Activated effector memory CD4-positive, alpha-beta T cell treated with anti-CD3 and anti-CD28 coated beads, Interleukin-2, amount 50 U/mL, for 16 hours (primary cell): ENCODE measurements around the gene NKIRAS2.
A peak's percentile ranks its signal among the peaks of the same experiment; 100 is the strongest.

Source experiments
- DNase-seq: peaks from one replicate; pipeline ENCODE4 v3.0.0-alpha.2; 2020

The NKIRAS2 gene

DNA sequence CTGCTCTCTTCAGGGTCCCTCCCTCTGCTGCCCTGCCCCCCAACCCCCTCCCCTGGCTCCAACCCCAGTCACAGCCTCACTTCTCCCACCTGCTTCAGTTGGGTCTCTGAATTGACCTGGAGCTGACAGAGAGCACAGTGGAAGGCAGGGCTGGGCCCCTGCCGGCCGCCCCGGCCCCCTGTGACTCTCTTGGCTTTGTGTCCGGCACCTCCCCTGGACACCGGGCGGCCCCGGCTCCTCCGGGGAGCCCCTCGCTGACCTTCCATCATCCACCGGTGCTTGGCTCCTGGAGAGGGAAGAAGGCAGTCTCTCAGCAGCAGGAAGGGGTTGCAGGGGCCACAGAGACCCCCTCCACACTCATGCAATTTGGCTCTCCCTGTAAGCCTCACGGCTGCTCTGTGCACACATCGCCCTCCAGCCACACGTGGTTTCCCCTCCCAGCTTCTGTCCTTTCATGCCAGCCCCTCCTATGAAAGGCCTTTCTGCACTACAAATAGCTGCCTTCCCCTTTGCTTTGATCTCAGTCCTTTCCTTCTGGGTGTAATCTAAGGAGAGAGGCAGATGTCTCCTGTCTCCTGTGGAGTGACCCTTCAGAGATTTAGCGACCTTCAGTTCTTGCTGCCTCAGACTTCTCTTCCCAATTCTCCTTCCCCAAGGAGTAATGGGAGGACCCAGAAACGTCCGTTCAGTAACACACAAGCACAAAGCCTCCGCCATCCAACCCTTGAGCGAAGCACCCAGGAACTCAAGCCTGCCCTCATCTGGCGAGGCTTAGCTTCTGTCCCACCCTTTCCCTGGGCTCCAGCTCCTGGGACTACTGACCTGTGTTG is 8.3 kb downstream of the NKIRAS2 start:
- DNase-seq: no peak

DNA sequence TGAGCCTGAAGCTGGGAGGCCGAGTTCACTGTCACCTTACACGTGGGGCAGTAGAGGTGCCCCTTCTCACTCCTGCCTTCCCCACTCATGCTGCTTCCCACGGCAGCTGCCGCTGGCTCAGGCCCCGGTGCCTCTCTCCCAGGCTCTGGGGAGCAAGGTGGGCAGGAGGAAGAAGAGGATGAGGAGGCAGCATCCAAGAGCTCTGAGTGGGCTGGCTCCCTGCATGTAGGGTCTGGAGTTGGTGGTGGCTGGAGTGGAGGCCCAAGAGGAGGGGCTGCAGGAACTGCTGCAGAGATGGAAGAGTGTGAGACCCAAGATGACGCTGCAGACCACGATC is 8.9 kb downstream of the NKIRAS2 start:
- no peak for DNase-seq

DNA sequence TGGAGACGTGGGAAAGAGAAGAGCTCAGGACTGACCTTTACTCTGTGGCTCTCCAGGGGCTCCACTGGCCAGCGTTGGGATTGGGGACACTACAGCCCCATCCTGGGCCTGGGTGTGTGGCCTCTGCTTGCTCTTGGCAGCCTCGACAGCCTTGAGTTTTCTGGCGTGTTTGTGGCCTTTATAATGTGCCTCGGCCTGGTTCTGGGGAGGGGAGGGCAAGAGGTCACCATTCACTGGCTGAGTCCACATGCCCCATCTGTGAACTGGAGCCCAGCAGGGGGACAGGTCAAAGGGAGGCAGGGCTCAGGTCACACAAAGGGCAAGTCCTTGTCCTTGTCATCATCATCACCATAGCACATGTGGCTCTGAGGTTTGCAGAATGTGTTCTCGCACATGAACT is 11.7 kb downstream of the NKIRAS2 start:
- no peak for DNase-seq

DNA sequence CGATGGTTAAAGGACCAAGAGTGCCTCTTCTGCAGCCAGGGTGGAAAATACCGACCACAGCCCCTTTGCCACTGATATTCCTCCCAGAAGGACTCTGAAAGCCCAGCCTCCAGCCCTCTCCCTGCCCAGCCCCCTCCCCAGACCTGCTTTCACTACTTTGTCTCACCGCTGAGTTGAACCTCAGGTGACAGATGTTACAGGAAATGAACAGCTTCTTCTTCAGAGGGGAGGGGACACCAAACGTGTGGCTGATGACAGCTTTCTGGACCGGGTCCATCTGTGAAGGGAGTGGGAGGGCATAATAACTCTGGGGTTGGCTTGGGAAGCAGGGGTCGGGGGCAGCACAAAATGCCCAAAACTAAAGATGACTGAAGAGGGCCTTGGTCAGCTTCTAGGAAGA is 14.2 kb downstream of the NKIRAS2 start:
- DNase-seq: no peak

DNA sequence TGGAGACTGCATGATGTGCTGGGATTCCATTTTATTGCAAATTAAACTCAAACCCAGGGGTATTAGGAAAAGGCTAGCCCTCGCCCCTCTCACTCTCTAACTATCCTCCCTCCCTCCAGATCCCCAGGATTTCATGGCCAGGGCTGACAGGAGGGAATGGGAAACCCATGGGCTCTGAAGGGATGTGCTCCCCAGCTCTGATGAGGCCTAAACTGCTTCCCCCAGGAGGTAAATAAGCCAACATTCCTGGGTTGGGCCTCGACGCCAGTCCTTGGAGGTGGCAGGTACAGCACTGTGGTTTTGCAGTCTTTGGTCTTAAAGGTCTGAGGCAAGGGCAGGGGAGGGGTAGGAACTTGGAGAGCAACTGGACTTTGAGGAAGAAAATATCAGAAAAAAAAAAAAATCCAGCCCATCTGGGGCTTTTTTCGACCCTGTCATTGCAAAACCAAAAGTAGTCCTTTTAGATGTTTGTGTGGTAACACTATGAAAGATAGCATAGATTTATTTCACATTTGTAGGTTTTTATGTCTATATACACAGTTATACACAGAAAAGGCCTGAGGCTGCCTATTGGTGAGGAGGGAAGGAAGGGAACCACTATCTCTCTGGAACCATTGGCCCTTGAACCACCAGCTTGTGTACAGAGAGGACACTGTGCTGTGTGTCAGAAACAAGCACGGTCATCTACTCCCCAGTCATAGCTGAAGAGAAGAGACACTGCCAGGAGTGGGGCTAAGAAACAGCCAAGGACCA is 18.5 kb downstream of the NKIRAS2 start:
- no peak for DNase-seq

DNA sequence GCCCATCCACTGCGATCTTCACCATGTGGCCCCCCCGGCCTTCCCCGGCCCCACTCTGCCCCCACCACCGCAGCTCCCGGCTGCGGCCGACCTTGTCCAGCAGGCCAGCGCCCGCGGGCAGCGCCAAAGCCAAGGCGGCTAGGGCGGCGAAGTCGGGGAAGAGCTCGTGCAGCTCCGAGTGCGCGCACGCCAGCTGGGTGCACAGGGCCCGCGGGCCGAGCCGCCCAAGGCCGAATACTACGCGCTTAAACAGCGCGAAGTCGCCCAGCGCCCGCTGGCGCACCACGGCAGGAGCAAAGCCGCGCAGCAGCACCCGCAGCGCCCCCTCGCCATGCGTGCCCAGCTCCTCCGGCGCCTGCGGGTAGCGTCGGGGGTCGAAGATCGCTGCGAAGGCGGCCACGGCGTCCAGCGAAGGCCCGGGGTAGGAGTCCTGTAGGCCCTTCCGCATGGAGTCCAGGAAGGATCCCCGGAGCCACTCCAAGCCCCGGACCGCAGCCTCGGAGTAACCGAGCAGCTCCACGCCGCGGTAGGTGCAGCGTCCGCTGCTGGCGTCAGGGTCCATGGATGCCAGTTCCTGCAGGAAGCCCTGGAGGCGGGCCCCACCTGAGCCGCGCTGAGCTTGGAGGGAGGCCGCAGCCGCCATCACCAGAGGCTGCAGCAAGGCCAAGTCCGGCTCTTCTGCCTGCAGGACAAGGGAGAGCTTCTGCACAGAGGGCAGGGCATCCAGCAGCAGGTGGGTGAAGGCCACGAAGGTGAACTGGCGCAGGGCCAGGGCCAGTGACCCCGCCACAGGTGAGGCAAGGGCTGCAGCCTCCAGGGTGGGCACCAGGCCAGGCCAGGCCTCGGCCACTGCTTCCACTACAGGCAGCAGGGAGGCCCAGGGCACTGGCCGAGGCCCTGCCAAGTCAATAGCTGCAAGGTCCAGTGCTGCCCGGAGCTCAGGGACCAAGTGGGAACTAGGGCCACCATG is 20.2 kb downstream of the NKIRAS2 start:
- DNase-seq: no peak

DNA sequence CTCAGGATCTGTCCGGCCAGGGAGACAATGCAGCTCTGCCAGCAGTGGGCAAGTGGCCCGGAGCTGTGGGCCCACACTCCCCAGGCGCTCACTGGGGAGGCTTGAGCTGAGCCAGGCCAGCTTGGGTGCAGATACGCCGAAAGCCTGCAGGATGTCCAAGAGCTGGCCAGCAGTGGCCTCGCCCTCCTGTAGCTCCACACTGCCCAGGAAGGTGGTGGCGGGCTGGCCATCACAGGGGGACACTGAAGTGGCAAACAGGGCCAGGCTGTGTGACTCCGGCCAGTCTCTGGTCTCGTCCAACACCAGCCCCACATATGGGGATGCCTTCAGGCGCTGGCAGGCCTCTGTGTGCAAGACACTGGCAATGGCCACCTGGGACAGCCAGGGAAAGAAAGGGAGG is 20.9 kb downstream of the NKIRAS2 start:
- no peak for DNase-seq

DNA sequence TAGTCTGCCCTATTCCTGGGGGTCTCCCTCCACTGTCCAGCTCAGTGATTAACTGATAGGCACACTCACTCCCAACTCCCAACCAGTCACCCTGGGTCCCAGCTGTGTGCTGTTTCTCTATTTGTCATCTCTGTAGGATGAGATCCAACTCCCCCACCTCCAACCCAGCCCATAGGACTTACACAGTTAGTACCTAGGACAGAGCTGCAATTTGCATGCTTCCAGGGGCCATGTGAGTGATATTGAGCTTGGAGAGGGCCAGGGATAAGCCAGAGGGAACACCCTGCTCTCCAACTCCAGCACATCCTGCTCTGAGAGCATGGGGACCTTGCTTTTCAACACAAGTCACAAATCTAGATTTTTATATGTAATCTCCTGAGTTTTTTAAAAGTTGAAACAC is 21.7 kb downstream of the NKIRAS2 start:
- DNase-seq: no peak

DNA sequence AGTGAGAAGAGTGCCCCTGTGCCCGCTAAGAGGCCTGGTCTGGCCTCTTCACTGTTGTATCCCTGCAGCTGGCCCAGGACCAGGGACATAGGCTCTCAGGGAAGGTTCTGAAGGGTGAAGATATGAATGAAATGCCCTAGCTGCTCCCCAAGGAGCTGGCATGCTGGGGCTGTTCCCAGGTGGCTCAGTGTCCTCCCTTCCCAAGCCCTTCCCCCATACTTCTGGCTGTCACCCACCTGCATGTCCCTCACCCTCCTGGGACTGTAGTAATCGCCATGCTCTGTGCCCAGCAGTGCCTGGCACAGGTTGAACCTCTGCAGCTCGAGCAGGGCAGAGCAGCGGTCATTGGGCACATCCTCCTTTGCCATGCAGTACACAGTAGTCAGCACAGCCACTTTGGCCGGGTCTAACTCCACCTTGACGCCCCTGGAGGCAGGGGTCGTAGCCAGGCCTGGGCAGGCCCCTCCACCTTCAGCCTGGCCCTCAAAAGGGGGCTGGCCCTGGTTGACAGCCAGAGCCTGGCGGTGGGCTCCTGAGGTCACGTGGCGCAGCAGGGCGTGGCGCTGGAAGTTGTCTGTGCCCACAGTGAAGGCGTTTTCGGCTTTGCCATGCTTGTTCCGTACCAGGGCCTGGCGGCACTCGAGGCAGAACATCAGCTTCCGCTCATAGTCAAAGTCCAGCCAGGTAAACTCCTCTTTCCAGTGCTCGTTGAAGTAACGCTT is 22.9 kb downstream of the NKIRAS2 start:
- DNase-seq: no peak

DNA sequence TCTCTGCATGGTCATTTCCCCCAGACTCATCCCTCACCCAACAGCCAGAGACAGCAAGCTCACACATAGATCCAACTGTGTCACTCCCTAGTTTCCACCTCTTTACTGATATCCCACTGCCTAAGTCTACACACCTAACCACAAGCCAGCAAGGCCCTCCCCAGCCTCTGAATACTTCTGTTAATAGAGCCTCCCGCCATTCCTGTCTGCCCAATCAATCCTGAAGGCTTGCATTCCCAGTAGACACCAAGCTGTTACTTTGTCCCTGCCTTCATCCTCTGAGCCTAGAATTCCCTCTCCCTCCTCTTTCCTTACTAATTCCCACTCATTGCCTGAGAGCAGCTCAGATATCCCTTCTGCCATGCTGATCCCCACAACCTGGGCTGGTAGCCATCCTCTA is 25.8 kb downstream of the NKIRAS2 start:
- no peak for DNase-seq

DNA sequence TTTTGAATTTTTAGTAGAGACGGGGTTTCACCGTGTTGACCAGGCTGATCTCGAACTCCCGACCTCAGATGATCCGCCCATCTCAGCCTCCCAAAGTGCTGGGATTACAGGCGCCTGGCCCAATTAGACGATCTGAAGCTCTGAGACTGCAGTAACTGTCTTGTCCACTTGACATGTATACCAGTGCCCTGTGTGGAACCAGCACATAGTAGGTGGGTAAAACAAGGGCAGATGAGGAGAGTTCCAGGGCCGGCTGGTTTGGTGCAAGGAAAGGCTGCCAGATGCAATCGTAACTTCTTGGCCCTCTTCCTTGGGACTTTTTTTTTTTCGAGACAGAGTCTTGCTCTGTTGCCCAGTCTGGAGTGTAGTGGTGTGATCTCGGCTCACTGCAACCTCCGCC is 27.5 kb downstream of the NKIRAS2 start:
- DNase-seq: no peak

DNA sequence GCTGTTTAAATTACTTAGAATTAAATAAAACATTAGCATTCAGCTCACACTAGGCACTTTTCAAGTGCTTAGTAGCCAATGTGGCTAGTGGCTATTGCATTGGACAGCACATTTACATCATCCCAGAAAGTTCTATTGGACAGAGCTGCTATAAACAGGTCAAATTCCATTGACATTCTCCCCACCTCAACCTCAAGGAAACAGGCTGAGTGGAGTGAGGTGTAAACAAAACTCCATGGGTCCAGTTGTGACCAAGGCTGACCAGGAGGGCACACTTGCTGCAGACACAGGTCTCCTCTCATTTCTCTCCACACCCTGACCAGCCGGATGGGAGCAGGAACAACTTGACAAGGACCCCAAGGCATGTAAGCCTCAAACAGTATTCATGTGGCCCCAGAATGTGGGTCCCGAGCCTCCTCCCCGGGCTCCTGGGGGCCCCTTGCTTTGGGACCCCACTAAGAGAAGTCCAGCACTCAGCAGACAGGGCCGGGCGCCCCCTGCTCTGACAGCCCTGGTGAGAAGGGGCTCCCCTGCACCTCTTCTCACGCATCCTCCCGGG is 30.0 kb downstream of the NKIRAS2 start:
- DNase-seq: no peak

DNA sequence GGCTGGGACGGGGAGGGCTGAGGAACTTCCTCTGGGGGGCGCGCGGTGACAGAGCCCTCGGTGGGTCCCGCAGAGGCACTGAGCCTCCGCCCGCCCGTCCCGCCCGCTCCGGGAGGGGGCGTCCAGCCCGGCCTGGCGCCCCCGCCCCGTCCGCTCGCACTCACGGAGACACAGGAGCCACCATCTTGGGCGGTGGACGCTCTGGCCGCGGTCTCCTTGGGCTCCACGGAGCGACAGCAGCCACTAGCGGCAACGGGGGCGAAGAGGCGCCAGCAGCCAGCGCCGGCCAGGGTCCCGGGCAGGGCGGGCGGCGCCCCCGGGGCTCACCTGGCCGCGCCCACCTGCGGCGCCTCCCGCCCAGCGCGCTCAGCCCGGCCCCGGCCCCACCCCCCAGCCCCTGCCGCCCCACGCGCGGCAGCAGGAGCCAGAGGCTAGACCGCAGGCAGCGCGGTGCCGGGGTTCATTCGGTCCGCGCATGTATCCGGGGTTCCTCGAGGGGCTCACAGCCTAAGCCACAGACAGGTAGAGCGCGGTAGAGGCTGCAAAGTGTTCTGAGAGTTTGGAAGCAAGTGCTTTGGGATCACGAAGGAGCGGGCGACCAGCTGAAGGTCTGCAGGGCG is 30.6 kb downstream of the NKIRAS2 start, which contains the start of gene C17orf113:
C17orf113 (minus strand) TSS at position 209 of the 620 bp plus-strand sequence. CDS start 7,225 bp downstream, outside the sequence.
- peak; percentile 77 for DNase-seq

DNA sequence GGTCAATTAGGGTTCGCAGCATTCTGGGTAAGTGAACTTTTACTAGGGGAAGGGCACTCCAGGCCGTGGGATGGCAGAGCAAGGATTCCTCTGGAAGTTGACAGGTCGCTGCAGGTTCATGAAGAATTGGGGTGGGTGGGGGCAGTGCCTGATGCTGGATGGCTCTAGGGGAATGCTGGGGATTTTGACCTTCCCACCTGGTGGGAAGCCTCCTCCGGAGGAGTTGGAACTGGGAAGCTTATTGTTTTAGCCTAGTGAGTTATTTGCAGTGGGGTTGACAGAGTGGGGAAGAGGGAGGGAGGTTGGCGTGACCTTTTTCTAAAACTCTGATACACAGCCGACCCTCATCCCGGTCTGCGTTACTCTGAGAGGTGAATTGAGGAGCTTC is 31.1 kb downstream of the NKIRAS2 start:
- DNase-seq: no peak

DNA sequence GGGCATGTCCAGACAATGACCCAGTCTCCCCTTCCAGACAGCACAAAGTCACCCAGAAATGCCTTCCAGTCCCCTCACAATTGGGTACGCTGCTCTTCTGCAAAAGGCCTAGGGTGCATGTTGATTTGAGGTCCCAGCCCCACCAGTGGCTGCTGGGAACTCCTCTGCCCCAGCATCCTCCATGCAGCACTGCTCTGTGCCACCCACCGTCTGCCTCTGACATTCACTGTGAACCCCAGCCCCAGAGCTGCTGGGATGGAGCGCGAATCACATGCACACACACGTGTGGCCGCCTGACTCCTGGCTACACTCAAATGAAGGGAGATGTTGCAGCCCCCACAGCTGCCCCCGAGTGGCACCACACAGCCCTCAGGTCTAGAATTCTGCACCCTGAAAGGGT is 31.8 kb downstream of the NKIRAS2 start:
- no peak for DNase-seq

DNA sequence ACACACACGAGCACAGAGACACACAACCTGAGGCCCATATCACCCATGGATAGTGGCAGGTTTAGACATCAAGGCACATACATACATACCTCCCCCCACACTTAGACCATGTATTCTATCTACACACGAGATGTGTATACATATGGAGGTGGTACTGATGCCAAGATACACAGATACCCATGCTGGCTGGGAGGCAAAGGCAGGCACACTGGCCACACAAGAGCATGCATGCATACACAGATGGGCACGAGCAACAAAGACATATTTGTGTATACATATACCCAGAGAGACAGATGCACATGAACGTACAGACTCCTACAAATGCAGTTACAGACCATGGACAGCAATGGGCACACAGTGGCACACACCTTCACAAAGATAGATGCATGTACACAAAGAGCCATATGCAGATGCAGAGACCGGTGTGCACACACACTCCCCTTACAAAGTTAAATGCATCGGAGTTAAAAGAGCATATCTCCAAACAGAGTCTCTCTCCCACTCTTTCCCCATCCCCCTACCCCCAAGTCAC is 32.5 kb downstream of the NKIRAS2 start:
- DNase-seq: no peak

DNA sequence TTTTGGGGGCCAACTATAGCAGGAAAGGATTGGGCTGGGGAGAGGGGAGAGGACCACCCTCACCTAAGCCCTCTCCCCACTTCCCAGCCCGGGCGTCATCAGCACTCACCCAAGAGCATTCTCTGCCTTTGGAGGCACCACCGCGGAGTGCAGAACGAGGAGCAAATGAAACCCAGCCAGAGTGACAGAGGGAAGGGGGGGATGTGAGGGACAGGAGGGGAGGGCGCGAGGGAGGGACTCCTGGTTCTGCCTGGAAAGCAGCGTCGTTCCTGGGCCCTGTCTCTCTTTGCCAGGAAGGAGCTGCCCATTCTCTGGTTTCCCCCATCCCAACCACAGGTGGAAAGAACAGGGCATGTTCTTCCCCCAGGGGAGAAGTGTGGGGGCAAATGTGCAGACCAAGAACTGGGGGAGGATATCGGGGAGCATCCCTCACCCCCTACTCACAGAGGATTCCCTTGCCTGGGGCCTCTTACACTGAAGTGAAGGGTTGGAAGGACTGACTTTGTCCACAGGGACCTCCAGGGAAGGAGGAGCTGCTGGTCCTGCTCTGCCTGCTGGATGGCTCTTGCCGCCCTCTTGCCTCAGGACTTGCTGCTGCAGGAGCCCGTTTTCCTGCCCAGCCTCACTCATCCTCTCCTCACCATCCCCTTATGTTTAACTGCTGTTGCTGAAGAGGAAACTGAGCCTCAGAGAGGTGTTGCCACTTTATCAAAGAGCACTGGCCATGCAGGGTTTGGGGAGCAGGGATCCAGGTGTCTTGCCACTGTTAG is 34.0 kb downstream of the NKIRAS2 start:
- DNase-seq: no peak

DNA sequence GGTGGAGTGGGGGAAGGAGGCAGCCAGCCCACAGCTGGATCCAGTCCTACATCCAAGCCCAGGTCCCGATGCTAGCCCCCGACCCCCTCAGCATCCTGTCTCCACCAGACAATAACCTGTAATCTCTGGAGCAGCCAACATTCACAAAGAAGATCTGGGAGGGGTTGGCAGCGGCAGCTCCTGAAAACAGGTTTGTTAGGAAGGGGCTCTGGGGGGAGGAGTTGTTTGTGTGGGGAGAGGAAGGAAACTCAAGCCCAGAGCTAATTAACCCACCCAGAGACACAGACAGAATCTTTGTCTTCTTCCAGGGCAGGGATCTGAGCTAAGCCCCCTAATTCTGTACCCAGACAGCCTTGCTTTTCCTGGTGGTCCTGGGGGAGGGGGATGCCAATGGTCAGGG is 35.1 kb downstream of the NKIRAS2 start:
- DNase-seq: no peak

DNA sequence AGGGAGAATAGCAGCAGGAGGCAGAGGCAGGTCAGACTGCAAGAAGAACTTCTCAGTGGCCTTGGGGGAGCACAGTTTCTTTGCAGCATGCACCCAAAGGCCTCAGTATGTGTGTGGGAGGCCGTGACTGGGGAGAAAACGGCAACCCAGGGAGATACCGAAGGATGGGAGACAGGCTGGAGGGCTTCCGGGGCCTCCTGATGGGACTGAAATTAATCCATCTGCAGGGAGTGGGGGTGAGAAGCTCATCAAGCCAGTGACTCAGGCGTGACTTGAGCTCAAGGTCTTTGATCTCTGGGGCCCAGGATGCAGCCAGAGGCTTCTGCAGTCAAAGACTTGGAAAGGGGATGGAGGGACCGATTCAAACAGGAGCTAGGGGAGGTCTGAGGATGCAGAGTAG is 35.6 kb downstream of the NKIRAS2 start:
- DNase-seq: no peak

DNA sequence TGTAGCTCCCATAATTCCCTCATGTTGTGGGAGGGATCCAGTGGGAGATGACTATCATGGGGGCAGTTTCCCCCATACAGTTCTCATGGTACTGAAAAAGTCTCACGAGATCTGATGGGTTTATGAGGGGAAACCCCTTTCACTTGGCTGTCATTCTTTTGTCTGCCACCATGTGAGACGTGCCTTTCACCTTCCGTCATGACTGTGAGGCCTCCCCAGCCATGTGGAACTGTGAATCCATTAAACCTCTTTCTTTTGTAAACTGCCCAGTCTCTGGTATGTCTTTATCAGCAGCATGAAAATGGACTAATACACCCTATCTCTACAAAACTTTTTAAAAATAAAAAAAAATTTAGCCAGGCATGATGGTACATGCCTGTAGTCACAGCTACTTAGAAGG is 36.7 kb downstream of the NKIRAS2 start:
- no peak for DNase-seq

DNA sequence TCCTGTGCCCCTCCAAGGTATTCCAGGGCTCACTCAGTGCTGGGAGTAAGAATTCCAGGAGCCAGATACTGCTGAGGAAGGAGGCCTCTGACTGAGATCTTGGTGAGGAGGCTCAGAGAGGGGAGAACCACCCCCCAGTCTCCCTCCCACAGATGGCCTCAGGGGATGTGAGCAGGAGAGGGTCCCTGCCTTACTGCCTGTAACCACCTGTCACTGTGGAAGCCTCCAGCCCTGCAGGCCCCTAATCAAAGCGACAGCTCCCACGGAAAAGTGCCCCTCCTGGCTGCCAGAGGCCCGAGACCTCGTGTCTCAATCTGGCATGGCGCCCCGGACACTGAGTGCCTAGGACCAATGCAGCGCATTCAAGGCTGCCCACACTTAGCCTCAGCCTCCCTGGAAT is 38.2 kb downstream of the NKIRAS2 start:
- DNase-seq: no peak
